Hippocampal formation (tissue), 2 donors: ENCODE results near the gene RNLS.
A peak's percentile ranks its signal among the peaks of the same experiment; 100 is the strongest.
"Not testable (repeated sequence)": the region's sequence is repeated elsewhere in the genome, so short reads cannot be mapped to it uniquely, and the experiment has no call there.

Source experiments
- DNase-seq, 2 donors: peaks; one replicate each; lab custom pipeline; 2025; lab: John Stamatoyannopoulos, UW

The RNLS gene

DNA sequence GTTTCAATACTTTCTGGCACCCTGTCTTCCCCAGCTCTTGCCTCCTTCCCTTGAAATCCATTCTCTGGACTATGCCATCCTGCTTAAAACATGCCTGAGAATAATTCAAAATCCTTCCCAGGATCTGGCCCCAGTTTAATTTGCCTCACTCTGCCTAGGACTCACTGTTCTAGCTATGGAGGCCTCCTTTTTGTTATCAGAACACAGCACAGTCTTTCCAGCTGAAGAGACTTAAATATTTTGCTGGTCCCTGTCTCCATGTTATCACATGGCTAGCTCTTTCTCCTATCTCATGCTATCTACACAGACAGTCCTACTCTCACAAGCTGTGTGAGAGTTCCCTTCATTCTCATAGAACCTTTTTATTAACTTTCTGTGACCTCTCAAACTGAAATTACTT lies 194.8 kb downstream of the RNLS start:
- no peak for DNase-seq

DNA sequence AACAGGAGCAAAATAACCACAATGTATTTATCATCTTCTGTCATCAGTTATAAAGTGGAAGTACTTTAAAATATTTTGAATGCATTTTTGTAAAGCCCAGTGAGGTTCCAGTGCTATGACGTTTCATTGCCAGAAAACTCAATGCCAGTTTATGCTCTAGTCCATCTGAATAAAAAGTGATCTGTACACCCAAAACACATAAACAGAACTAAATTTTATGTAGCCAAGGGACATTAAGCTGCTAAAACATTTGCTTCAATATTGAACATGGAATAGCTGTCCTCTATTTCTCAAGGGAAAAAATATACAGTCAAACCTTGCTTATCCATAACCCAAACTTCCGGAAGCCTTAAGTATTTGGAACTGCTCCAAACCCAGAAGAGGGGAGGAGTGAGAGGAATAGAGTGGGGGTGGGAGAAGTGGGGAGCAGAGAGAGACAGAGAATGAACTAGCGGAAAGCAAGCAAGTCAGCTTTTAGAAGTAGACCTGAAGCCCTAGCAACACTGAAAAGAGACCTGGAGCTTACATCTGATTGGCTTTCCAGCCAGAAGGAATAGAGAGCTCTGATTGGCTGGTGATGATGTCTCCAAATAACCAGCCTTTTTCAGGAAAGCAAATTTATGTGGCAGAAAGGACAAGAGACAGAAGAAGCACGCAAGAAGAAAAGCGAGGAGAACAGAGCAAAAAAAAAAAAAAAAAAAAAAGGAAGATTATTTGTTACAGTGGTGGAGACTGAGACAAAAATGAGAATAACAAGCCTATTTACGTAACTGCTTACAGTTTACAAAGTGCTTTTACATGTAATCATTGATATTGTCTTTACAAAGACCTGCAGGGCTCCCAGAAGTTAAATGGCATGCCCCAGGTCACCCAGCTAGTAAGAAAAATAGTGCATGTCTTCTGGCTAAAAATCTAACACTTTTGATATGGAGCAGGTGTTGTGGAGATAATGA lies 196.0 kb downstream of the RNLS start:
- peak; percentile 12 to 79 for DNase-seq

DNA sequence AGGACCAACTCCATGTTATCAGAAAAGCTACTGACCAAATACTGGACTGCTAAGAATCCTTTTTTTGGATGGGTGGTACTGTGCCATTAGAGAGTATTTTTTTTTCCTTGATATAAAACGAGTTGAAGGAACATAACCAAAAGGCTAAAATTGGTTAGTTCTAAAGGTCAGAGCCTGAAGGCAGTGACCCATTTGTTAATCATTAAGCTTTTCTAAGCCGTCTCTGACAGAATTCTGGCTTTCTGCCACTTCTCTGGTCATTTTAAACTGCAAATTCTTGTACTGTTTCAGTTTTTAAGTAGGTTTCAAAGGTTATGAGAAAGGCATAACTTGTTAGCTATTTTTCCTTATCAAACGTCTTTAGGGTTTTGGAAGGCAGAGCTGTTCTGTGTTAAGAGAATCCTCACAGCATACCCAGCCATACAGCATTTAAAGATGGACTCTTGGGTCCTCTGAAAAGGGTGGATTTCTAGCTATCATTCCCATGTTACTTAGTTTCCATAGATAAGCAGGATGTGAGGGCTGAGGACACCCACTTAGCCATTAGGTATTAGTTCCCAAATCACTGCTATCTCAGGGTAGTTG lies 196.8 kb downstream of the RNLS start:
- DNase-seq, result no peak

DNA sequence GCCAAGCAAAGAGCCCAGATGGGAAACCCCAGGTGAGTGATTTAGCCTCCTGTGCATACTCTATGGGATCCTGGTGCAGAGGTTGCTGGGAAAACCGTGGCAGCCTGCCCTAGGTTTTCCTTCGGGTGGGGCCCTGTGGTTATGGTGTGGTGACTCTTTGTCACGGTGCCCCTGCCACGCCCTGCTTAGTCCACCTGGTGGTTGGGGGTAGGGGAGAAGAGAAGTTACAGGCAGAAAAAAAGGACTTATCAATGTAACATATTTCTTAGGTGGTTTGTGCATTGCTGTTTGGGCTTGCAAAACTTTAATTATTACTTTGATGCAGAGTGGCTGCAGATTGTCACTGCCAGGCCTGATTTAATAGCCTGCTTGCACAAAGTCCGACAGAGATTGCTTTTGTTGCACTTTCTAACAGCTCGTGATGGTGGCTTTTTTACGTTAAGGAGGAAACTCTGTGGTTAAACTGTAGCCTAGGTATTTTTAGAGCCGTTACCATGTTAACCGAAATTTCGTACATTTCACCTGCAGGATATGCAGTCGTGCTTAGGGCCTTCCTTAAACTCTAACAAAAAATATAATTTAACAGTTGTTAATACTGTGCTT lies 197.4 kb downstream of the RNLS start:
- DNase-seq, result no peak

DNA sequence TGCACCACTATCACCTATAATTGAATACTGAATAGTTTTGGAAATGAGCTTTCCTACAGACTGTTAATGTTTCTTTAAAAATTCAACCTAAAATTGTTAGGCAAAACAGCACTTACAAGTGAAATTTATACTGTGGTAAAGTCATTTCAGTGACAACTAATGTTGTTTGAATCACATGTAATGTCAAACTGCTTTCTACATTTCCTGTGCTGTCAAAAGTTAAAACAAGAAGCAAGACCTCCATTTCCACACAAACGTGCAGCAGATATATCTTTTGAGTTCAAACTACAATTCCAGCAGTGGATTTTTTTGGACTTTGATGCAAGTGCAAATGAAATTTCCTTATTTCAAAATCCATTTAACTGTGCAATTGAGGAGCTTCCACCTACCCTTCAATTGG lies 199.8 kb downstream of the RNLS start:
- DNase-seq, result no peak

DNA sequence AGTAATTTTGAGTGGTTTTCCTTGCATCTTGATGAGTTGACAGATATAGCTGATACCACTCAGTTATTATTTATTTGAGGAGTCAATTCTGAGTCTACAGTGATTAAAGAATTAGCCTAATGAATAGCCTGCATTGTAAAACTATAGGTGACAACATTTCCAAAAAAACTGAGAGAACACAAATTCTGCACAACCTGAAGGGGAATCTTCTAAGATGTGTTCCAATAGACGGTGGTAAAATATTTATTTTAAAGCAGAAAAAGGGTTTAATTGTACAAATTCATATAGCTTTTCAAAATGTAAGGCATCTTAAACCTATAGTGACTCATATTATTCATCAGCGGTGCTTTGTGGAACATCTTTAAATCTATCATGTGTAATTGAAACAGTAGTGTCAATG lies 200.4 kb downstream of the RNLS start:
- no peak for DNase-seq

DNA sequence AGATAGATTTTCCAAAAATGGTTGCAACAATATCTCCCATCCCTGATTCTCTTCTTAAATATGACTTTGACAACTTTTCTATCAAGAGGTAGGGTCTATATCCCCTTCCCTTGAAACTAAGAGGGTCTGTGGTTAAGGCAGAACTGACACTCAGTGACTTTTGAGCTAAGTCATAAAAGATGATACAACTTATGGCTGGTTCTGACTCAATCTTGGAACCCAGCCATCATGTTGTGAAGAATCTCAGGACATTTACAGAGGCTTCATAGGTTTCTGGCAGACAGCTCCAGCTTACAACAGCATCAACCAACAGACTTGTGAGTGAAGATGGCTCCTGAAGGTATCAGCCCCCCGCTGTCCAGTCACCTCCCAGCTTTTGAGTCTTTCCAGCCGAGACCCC lies 203.5 kb downstream of the RNLS start:
- no peak for DNase-seq

DNA sequence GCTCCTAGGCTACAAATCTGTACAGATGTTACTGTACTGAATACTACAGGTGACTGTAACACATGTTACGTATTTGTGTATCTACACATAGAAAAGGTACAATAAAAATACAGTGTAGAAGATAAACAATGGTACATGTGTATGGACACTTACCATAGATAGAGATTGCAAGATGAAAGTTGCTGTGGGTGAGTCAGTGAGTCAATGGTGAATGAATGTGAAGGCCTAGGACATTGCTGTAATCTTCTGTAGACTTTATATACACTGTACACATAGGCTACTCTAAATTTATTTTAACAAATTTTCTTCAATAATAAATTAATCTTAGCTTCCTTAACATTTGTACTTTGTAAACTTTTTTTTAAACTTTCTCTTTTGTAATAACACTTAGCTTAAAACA lies 205.6 kb downstream of the RNLS start:
- no peak for DNase-seq

DNA sequence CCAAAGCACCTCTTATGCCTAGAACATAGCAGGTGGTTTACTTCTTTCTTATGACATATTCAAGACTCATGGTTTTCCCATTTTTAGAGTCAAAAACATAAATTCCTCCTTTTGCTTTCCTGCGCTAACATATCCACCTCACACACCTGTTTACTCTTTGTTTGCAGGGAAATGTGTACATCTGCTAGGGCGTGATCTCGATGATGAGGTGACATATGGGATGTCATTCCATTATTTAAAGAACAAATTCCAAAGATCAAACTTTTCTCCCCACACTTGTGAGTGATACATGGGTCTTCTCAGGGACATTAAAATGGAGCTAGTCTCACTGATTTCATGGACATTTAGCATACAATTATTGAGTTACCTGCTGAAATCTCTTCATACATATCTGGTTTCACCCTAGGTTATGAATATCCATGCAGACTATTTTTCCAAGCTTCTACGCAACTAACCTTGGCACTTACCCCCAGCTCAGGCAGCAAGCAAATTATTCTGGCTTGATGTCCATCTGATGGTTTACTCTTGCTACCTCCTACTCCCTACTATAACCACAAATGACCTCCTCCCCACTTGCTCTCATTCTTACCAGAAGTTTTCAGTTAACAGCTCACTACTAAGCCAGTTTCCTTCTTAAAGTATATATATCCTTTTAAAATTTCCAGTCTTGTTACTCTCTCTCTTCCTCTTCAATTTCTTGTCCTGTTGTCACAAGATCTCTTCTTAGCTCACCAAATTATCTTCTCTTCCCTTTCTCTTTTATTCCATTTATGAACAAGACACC lies 208.5 kb downstream of the RNLS start:
- DNase-seq, result no peak

DNA sequence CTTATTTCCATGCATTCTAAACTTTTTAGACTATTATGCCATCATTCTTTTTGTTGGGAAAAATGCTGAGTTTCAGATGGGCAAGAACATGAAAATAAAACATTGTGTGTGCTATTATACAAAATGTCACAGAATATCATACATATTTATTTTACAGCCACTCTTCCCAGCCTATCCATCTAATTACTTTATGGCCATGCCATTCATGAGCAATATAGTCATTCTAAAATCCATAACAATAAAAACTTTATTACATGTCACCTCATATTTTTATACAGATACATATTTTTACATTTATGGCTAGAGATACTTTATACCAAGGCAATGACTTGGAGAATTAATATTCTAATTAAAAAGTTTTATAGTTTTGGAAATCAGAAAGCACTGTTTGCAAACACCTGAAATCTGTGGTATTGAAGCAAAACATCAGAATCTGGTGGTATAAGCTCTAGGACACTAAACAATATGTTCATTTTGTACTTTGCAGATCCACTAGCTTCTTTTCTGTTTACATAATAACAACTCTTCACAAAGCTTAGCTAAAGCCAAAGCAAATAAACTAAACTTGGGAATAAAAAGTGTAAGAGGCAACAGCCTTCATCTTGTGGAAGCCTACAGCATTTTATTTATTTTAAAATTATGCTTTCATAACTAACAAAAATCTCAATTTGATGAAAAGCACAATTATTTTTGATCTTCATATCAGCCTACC lies 210.1 kb downstream of the RNLS start:
- DNase-seq, result no peak

DNA sequence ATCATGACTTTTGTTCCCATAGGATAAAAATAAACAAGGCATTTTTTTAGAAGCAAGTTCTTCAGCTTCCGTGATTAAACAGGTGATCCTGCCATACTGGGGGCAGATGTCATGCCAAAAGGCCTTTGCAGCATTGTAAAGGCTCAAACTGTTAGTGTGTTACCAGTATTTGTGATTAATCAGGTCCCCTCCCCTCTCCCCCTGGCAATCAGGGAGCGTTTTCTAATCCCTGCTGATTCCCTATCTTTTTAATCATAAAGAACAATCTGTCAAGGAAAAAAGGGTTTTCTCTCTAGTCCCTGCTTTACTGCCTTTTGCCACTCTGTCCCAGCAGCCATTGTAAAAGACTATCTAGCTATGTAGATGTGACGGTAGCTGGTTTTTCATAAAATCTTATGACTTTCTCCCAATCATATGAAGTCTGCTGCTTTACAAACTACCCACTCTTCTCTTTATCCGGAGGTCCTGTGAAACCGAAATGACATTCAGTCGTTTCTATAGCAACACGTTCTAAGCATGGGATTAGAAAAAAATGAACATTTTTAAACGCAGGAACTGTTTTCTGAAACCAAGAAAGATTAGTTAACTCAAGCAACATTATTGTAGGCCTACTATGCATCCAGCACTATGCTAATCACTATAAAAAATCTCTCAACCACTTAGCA lies 210.9 kb downstream of the RNLS start:
- no peak for DNase-seq

DNA sequence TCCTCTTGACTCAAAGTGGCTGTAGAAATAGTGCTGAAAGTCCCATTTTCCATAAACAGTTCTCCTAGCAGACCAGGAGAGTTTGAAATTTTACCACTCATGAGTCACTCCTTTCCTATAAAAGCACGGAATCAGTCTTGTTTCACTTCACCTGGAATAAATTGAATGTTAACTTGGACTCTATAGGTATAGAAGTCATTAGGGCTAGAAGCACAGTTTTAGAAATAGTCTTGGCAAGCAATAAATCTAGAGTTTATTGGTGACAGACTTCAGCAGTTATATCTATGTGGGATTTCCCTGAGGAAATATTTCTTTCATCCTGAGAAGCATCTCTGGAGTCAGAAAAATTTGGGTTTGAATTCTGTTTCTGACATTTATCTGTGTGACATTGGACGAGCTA lies 212.4 kb downstream of the RNLS start:
- DNase-seq, result no peak

DNA sequence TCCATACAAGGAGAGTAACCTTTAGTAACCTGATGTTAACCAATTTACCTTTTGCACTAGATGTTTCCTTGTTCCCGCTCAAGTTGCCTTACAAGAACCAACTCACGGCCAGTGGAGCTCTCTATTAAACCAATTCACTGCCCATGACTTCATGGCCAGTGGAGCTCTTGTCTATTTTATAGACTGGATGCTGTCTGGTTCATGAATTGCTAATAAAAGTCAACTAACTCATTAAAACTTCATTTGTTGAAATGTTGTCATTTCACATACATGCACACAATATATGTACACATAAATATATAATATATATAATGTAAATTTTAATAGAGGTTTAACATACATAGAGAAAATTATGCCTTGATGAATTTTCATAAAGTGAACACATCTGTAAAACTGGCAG lies 216.3 kb downstream of the RNLS start:
- DNase-seq, result no peak

DNA sequence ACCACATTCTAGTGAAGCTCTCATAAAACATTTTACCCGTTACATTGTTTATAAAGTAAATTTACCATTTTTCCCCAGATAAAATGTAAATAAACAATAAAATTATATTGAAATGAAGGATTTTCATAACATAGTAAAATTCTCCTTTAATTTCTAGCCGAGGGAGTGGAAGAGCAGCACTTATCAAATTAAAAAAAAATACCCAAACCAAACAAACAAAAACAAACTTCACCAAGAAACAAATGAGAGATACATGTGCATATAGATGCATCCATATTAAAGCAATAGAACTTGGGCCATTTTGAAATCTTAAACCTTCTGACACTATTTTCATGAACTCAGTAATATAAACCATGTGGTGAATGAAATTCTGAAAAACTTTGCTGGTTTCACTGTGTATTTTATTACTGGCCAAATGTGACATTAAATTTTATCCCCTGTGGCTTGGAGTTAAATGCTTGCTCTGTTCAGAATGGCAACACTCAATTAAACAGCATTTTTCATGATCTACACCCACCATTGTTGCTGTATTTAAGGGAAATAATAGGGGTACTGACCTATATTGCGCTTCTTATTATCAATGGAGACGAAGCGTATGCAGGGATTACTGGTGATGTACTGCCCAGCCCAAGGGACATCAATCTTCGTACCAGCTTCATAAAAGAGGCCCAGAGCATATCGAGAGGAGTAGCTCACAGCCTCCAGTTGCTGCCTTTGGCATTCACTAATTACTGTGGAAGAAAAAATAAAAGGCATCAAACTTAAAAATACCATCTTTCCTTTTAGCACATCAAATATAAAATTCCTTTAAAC lies 220.9 kb downstream of the RNLS start:
- no peak for DNase-seq

DNA sequence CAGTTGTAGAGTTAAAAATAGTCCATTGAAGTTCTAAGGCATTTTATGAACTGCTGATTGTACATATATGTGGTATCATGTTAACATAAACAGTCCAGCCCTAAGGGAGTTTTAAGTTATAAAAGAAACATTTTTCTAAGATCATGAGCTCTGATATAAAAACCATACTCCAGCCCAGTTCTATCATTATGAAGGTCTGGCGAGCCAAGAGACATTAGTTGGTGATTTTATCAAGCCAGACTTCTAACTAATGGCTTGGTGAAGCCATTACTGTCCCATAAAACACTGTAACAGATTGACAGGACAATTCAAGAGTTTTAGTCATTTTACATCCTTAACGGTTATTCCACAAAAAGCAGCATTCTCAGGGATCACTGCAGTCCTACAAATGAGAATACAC lies 221.6 kb downstream of the RNLS start:
- DNase-seq, result no peak

DNA sequence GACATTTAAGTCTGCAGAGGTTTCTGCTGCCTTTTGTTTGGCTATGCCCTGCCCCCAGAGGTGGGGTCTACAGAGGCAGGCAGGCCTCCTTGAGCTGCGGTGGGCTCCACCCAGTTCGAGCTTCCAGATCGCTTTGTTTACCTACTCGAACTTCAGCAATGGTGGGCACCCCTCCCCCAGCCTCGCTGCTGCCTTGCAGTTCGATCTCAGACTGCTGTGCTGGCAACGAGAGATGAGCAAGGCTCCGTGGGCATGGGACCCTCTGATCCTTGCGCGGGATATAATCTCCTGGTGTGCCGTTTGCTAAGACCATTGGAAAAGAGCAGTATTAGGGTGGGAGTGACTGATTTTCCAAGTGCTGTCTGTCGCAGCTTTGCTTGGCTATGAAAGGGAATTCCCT lies 227.4 kb downstream of the RNLS start:
- DNase-seq, result not testable (repeated sequence)

DNA sequence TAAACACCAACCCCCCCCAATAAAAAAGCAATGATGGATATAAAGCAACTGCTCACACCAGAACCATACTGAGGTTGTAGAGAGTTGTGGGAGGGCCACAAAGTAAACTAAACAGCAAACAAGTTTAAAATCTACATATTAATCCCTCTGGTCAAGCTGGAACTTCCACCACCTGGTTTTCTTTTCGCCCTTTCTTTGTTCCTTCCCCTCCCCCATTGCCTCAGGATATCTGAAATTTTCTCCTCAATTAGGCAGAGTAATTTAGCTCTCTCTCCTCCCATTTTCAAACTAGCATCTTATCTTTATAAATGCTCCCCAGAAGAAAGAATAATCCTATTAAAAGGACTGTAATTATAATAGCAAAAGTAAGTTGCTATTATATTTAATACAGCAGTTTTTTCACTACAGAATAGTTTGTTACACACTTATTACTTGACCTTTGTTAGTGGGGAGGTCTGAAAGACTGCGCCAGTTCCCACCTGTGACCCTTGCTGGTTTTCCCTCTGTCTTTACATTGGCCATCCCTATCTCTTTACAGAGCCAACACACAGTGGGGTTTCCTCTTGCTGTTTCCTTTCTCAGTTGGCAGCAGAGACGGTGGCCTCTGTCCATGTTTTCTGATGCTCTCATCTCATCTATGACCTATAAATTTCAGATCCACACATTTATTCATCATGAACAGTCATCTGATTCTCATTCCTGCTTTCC lies 235.4 kb downstream of the RNLS start:
- no peak for DNase-seq

DNA sequence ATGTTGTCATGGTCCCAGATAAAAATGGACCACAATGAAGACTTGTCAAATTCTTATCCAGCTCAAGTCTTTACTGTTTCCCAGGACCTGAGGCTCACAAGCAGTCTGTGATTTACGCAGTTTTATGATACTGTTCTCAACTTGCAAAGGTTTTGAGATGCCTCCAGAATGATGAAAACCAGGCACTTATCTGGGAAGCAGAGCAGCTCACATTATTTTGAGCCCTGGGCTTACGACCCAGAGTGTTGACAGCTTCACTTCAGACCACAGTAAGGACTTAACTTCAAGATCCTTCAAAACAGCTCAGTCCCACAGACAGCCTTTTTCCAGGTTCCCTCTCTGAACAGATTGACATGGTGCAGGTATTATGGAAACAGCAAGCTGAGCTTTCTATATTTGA lies 236.1 kb downstream of the RNLS start:
- no peak for DNase-seq

DNA sequence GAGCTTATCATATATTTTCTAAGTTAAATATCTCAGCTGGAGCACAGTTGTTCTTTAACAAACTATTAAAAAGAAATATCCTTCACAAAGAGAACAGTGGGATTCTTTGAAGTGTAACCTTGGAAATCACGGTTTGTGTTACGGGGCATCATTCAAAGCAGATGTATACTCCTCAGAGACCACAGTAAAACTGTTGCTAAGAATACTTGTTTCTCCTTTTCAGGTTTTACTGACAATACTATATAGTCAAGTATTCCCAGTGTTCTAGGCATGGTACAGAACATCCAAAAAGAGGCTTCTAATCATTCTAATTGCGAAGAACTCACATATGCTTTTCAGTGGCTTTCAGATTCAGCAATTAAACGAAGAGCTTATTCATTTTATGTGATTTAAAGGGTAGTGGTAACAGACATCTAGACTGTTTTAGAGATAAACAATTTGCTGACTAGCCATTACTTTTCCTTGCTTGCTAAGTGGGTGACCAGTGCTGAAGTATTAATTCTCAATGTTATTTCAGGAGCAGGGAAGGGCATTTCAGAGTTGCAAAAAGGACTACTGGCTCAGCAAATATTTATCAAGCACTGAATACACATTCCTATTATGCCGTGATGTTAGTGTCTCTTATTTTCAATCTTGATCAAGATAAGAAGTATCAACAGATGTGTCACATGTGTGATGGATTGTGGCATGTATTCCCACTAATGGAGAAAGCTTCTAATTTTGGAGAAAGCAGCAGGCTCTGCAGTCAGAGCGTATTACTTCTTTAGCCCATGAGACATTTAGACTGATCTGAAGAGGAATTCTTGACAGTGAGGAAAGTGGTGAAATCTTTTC lies 236.8 kb downstream of the RNLS start:
- no peak for DNase-seq
